Endothelial cell of umbilical vein (primary cell): ENCODE results near the gene RUNX2. TPM values are rescaled to one million over a fixed set of nuclear protein-coding genes. Genes with fewer than 3 reads are reported as not detected.

Experiments
- BruUV-seq: library from RNA; stranded (reverse); fragments of 400-500 nt; replicated peaks from 2 replicates; lab custom pipeline; 2021; lab: Mats Ljungman, UMichigan
- CTCF ChIA-PET: fragments of 300-600, 350-600 bp; sonication (Branson Sonifier 250); formaldehyde crosslinking; loops from one replicate; lab custom pipeline; 2021; ENCODE audit warnings: antibody characterized with exemption, inconsistent platforms; lab: Charles Lee
- POLR2A ChIA-PET: fragments of 300-600, 350-600 bp; sonication (Branson Sonifier 250); formaldehyde crosslinking; loops from one replicate; lab custom pipeline; 2021; ENCODE audit warnings: antibody characterized with exemption, inconsistent platforms; lab: Charles Lee
- DNase-seq: peaks from one replicate; pipeline ENCODE4 v3.0.0-alpha.2; 2011; ENCODE audit warnings: low read depth, low spot score
- FAIRE-seq: peaks from 2 replicates; lab custom pipeline; 2011; peaks lifted over from hg19 to GRCh38; lab: Jason Lieb, UNC
- H2AFZ ChIP-seq: 2 replicates; pipeline ENCODE4 v1.6.0; 2012; ENCODE audit warnings: low read depth, low read length, control low read depth, inconsistent platforms
- H3K27ac ChIP-seq: 2 replicates; pipeline ENCODE4 v1.5.1; 2011; ENCODE audit warnings: low read depth, mild to moderate bottlenecking, control low read depth, low read length, moderate library complexity; ENCODE audit not compliant: insufficient read depth
- H3K27me3 ChIP-seq, 2 experiments: 2 replicates each; pipeline versions ENCODE4 v1.6.0 to v1.6.1; 2011; ENCODE audit warnings: low read length in 2 of 2, mixed read lengths in 1 of 2; ENCODE audit not compliant: control insufficient read depth in 2 of 2, insufficient read depth in 2 of 2
- H3K36me3 ChIP-seq, 2 experiments: 2 replicates in 1 of 2; 3 replicates in 1 of 2; pipeline ENCODE4 v1.5.1; 2011; ENCODE audit warnings: low read length in 2 of 2, mild to moderate bottlenecking in 1 of 2, moderate library complexity in 1 of 2; ENCODE audit not compliant: control insufficient read depth in 2 of 2, insufficient read depth in 2 of 2; ENCODE audit errors: extremely low read depth in 1 of 2
- H3K4me1 ChIP-seq: 3 replicates; pipeline ENCODE4 v1.5.1; 2011; ENCODE audit warnings: mild to moderate bottlenecking, low read length; ENCODE audit not compliant: control insufficient read depth, insufficient read depth; ENCODE audit errors: extremely low read depth
- H3K4me2 ChIP-seq: 2 replicates; pipeline ENCODE4 v1.6.1; 2011; ENCODE audit warnings: low read length, control low read depth, mixed read lengths; ENCODE audit not compliant: insufficient read depth
- H3K4me3 ChIP-seq, 3 experiments: fragments of 200-600 bp in 1 of 3; sonication (generic), shearing (Covaris generic) in 1 of 3; replicated peaks in 1 of 3; 2 replicates each; pipeline ENCODE4 v1.5.1; 2011 to 2016; ENCODE audit warnings: control low read depth in 3 of 3, low read length in 3 of 3, mild to moderate bottlenecking in 2 of 3, inconsistent platforms in 1 of 3, low read depth in 1 of 3, moderate library complexity in 1 of 3; ENCODE audit not compliant: insufficient read depth in 1 of 3
- H3K79me2 ChIP-seq: 2 replicates; pipeline ENCODE4 v1.6.0; 2012; ENCODE audit warnings: low read length, inconsistent platforms; ENCODE audit not compliant: control insufficient read depth, insufficient read depth
- H3K9ac ChIP-seq: replicated peaks from 2 replicates; pipeline ENCODE3; 2011; ENCODE audit warnings: low read length, control low read depth; ENCODE audit not compliant: insufficient read depth; ENCODE audit errors: extremely low read depth
- H3K9me1 ChIP-seq: replicated peaks from 3 replicates; pipeline ENCODE4 v1.6.0; 2011; ENCODE audit warnings: mild to moderate bottlenecking, low read length; ENCODE audit not compliant: control insufficient read depth, insufficient read depth; ENCODE audit errors: extremely low read depth
- H3K9me3 ChIP-seq: replicated peaks from 2 replicates; pipeline ENCODE4 v1.5.1; 2012; ENCODE audit warnings: low read length, inconsistent platforms; ENCODE audit not compliant: control insufficient read depth, insufficient read depth
- H4K20me1 ChIP-seq: replicated peaks from 2 replicates; pipeline ENCODE3; 2011; ENCODE audit warnings: mild to moderate bottlenecking, low read length; ENCODE audit not compliant: control insufficient read depth, insufficient read depth; ENCODE audit errors: extremely low read depth
- CTCF ChIP-seq, 2 donors: IDR thresholded peaks; 1 replicate in 1 of 2; 2 replicates in 1 of 2; pipeline ENCODE4 v1.5.1; 2011; ENCODE audit warnings: low read length in 2 of 2, mild to moderate bottlenecking in 2 of 2, moderate library complexity in 2 of 2, control low read depth in 1 of 2, inconsistent platforms in 1 of 2, low read depth in 1 of 2; ENCODE audit not compliant: insufficient read depth in 1 of 2; ENCODE audit errors: extremely low read depth in 1 of 2
- EZH2 ChIP-seq: IDR thresholded peaks from 2 replicates; pipeline ENCODE4 v1.6.1; 2012; ENCODE audit warnings: borderline replicate concordance, low read depth, mild to moderate bottlenecking, moderate library complexity, low read length, inconsistent platforms; ENCODE audit not compliant: severe bottlenecking
- FOS ChIP-seq: IDR thresholded peaks from 2 replicates; pipeline ENCODE4 v1.6.1; 2011; ENCODE audit warnings: mild to moderate bottlenecking, low read length, moderate library complexity, borderline replicate concordance; ENCODE audit not compliant: insufficient read depth
- GATA2 ChIP-seq: IDR thresholded peaks from 2 replicates; pipeline ENCODE4 v1.7.0; 2011; ENCODE audit warnings: low read depth, mild to moderate bottlenecking, moderate library complexity, mixed read lengths, low read length; ENCODE audit not compliant: insufficient read length, insufficient read depth
- JUN ChIP-seq: IDR thresholded peaks from 2 replicates; pipeline ENCODE4 v1.6.1; 2011; ENCODE audit warnings: borderline replicate concordance, low read depth; ENCODE audit not compliant: insufficient read length, insufficient read depth
- MYC ChIP-seq: IDR thresholded peaks from one replicate; pipeline ENCODE4 v1.6.1; 2011; ENCODE audit warnings: mild to moderate bottlenecking, low read depth, low read length
- POLR2A ChIP-seq: IDR thresholded peaks from 2 replicates; pipeline ENCODE4 v1.6.1; 2012; ENCODE audit warnings: low read depth, mild to moderate bottlenecking, control low read depth, low read length
- POLR2AphosphoS5 ChIP-seq: IDR thresholded peaks from 2 replicates; pipeline ENCODE4 v1.6.1; 2012; ENCODE audit warnings: low read depth, mild to moderate bottlenecking, control low read depth, low read length, moderate library complexity; ENCODE audit not compliant: insufficient read depth
- dilution Hi-C: fragments of 300-500 bp; cut with MboI; formaldehyde crosslinking; loops from one replicate; pipeline ENCODE4 v1.15.0; 2019; ENCODE audit warnings: low sequenced_read_pairs; ENCODE audit not compliant: extremely low pct_ligation_motif_present
- intact Hi-C: fragments of 100-400 bp; cut with micrococcal nuclease; formaldehyde crosslinking; loops from one replicate; pipeline ENCODE4 v1.10.0; 2022
- polyA plus RNA-seq, 4 experiments: library from polyadenylated mRNA; depleted of rRNA in 3 of 4; stranded (reverse) in 3 of 4; unstranded in 1 of 4; fragments of >200 nt; gene quantifications; 2 replicates each; pipeline versions ENCODE4 v1.2.1 to v1.2.3, GENCODE V29; 2011 to 2012; ENCODE audit warnings: missing spikeins in 1 of 4
- total RNA-seq: library from RNA; stranded (reverse); gene quantifications from 2 replicates; pipeline ENCODE4 v1.2.3, GENCODE V29; 2021
- TF ChIP-seq, protein P1 (sequence below): IDR thresholded peaks from 2 replicates; pipeline ENCODE4 v1.6.1; 2011; ENCODE audit not compliant: insufficient read depth, insufficient read length

RUNX2 gene
- total and polyA plus RNA-seq, 2 donors (not counting 3 experiments of a cell fraction or from before 2014, with no cell fraction given), result 0.06 TPM; not detected in 1

DNA sequence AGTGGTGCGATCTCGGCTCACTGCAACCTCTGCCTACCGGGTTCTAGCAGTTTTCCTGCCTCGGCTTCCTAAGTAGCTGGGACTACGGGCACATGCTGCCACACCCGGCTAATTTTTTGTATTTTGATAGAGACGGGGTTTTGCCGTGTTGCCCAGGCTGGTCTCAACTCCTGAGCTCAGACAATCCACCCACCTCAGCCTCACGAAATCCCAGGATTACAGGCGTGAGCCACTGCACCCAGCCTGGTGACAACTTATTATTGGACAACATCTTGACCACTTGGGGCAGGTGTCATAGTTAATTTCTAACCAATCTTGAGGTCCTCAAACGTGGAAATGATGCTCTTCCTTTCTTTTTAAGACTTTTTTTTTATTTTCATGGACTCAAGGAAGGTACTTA is 383.9 kb downstream of the RUNX2 start:
- DNase-seq (no peak), FAIRE-seq (no peak)
- Histone ChIP-seq H2AFZ (no peak overlapping the region), H3K4me2 (no peak overlapping the region), H3K27ac (no peak overlapping the region), H3K4me3 (no peak overlapping the region), H3K36me3 (no peaks in the 10 kb centered on the region), H3K79me2 (no peaks in the 10 kb centered on the region), H3K9me3 (no peaks in the 10 kb centered on the region), H3K27me3 (peaks cover 2 to 9% of the 10 kb centered on the region in 2 experiments), H3K4me1 (no peaks in the 10 kb centered on the region), H4K20me1 (no peaks in the 10 kb centered on the region), H3K9ac (no peak overlapping the region), H3K9me1 (no peaks in the 10 kb centered on the region)
- dilution Hi-C loops (no loop called here), intact Hi-C loops (loop anchor here (5.0 to 10.0 kb wide), 3 partner anchors 157 to 467 kb away; no protein-coding TSS in a partner anchor)
- BruUV-seq, result no TSS peak
- ChIA-PET POLR2A (no interaction called here), CTCF (interaction anchor here (1.3 to 7.6 kb wide), 3 partner anchors 334 to 1236 kb away, joined by 3 to 282 read pairs (median 4); partner anchors contain the start of gene SUPT3H)
- TF ChIP-seq POLR2AphosphoS5 (no peak), FOS (no peak), POLR2A (no peak), CTCF (IDR thresholded peaks at IDR 0.05; ENCODE audit: extremely low read depth in 1 of 2, insufficient read depth in 1 of 2, low read depth in 1 of 2, low read length in 2 of 2) (no peak), MYC (no peak), JUN (no peak), GATA2 (no peak), EZH2 (no peak)
- TF ChIP-seq, protein P1, sequence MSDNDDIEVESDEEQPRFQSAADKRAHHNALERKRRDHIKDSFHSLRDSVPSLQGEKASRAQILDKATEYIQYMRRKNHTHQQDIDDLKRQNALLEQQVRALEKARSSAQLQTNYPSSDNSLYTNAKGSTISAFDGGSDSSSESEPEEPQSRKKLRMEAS, result no peak
